Activated gamma-delta T cell (primary cell): ENCODE results near the gene SLC7A10.
"Not testable (repeated sequence)": the region's sequence is repeated elsewhere in the genome, so short reads cannot be mapped to it uniquely, and the experiment has no call there.

Source experiments
- DNase-seq: peaks from one replicate; lab custom pipeline; 2025; lab: John Stamatoyannopoulos, UW

Gene SLC7A10

DNA sequence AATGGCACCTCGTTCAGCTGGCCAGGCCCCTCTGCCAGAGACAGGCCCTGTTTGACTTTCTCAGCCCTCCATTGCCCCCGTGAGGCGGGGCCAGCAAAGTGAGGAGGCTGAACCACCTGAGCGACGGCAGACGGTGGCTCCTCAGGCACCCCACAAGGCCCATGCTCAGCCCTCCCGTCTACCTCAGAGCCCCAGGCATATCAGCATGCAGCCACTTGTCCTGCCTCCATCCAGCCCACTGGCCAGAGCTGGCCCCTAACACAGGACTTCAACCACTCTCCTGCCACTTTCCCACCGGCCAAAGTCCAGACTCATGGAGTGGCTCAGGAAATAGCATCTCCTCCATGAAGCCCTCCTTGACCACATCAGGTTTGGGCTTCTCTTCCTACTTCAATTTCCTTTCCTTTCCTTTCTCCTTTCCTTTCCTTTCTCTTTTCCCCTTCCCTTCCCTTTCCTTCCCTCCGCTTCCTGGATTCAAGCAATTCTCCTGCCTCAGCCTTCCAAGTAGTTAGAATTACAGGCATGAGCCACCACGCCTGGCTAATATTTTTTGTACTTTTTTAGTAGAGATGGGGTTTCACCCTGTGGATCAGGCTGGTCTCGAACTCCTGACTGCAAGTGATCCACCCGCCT, 9.3 kb downstream of the SLC7A10 start:
- DNase-seq, result no peak

DNA sequence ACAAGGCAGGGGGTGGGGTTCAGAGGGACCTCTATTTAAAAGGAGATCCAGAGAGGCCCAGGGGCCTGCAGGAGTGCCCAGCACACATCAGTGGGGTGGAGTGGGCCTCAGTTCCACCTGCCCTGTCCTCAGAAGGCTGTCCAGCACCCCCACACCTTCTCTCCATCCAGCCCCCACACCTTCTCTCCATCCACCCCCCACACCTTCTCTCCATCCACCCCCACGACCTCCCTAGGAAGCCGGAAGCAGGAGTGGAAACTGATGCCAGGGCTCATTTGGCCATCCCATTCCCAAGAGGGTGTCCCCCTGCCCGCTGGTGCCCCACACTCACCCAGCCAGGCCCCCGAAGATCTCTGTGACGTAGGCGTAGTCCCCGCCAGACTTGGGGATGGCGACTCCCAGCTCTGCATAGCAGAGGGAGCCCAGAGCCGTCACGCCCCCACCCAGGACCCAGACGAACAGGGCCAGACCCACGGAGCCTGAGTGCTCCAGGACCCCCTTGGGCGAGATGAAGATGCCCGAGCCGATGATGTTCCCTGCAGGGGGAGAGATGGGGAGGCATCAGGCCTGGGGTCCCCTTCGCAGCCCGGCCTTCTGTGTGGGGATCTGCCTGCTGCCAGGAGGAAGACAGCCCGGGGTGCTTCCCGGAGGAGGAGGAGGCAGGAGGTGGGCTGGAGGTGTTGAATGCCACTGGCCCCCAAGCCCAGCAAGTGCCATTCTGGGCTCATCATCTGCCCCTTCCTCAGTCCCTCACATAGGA, 10.0 kb downstream of the SLC7A10 start:
- DNase-seq, result no peak

DNA sequence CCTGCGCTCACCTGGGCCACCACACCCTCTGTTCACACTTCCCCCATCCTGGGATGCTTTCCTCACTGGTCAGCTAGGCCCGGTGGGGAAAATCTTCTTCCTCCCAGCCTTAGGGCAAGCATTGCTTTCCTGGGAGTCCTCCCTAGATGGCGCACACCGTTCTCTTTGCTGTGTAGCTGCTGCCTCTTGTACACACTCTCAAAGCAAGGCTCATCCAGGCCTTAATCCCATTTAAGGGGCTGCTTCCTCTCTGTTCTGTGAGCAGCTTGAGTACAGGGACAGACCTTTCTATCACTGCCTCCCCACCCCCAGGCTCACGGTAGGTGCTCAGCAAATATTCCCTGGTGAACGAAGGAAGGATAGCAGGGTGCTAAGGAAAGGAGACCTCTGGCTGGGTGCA, 11.1 kb downstream of the SLC7A10 start:
- no peak for DNase-seq

DNA sequence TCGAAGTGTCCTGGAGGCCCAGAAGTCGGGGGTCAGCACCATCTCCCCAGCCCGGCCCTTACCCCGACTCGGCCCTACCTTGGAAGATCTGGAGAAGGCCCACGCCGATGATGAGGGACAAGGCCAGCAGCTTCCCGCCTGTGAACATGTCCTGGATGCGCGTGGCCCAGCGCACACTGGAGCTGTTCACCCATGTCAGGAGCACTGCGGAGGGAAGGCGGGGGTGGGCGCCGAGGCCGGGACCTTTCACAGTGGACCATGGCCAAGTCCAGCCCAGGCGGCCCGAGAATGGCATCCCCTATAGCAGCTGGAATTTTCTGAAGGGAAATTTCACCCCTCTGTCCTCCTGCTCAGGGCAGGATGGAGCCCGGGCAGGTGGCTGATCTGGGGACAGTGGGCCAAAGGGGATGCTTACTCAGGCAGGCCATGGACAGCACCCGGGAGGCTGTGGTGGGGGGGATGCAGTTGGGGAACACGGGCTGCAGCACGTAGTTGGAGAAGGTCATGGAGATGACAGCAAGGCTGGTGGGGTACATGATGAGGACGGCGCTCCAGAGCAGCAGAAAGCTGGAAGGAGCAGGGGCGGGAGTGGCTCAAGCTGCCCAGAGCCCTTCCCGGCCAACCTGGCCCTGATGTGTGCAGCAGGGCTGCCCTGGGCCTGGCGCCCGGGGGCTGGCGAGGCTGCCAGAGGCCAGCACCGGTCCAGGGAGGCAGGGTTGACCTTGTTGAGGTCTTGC, 13.0 kb downstream of the SLC7A10 start:
- DNase-seq, result no peak

DNA sequence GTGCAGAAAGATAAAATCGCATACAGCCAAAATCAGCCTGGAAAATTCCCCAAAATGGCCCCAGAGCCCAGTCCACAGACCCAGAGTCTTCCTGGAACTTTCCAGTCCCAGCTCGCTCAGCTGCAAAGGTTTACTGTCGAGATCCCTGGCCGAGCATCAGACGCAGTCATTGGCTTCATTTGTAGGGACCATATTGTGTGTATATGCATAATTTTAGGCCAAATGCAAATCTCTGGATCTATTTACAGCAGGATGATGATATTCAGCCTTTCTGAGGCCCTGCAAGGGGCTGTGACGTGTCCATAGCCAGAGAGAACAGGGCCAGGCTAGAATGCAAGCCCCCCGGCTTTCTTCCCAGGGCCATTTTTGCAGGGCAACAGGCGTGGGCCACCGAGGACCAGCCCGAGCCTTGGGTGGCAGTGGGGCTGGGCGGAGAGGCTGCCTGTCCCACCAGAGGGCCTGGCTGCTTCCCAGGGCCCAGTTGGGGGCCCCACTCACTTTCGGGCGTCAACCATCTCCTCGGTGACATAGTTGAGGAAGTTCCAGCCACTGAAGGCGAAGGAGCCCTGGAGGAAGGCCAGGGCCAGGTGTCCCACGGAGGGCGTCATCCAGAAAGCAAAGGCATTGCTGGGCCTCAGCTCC, 13.7 kb downstream of the SLC7A10 start:
- DNase-seq, result no peak

DNA sequence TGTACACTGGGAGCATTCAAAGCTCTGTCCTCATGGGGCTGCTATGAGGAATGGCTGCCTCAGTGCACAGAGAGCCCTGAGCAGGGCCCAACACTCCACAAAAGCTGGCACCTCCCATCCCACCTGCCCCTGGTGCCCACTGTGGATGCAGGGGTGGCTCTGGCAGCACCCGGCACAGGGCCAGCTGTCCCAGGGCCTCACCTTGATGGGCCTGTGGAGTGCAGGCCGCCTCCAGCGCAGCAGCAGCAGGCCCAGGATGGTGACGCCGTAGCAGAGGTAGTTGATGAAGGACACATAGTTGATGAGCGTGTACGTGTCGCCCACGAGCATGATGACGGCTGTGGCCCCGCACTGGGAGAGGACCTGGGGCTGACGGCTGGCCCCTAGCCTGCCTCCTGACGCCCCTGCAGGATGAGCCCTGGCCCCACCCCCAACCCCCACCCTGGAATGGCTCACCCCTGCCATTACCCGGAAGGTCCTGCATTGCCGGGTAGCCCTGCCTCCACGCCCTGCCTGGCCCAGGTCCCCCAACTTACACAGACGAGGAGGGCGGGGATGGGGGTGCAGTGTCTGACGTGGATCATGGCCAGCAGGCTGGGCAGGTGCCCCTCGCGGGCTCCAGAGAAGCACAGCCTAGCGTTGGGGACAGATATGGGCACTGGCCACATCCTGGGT, 15.2 kb downstream of the SLC7A10 start:
- DNase-seq, result no peak

DNA sequence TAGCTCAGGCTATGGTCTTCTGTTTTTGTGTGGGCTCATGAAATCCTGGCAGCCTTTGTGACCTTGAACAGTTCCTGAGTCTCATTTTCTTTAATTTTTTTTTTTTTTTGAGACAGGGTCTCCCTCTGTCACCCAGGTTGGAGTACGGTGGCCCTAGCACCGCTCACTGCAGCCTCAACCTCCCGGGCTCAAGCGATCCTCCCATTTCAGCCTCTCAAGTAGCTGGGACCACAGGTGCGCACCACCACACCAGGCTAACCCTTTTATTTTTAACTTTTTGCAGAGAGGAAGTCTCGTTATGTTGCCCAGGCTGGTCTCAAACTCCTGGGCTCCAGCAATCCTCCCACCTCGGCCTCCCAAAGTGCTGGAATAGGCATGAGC, 15.8 kb downstream of the SLC7A10 start:
- DNase-seq, result not testable (repeated sequence)

DNA sequence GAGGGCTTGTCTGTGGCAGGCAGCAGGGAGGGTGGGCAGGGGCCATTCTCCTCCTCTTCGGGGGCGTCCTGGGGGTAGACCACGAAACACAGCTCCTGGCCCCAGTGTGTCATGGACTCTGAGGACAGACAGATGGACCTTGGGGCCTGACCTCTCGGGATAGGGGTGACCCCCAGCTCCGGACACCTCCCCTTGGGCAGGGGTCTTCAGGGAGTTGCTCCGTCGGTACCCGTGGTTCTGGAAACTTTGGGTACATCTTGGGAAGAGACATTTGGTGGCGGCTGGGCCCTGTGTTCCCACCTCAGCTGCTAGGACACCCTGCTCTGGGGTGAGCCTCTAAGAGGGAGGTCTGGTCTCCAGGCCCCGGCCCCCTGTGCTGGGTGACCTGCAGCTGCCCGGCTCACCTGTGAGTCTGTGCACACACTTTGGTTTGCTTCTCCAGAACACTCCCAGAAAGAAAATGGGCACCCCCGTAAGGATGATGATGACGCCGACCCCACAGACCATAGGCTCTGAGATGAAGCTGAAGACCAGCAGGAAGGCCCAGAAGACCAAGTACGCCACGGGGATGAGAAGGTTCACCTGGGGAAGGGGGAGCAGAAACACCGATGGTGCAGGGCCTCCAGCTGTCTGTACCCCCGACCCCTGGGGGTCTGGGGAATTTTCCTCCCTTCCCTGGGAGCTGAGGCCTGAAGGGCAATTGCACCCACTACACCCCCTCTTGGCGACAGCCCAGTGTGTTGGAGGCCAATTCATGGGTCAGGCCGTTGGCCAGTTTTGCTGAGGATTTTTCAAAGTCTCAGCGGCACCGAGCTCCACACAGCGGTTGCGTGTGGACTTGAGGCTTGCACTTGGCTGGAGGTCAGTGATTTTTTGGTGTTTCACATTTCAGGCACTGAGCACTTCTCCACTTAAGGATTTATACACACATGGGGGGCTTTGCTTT, 16.5 kb downstream of the SLC7A10 start:
- DNase-seq, result no peak

DNA sequence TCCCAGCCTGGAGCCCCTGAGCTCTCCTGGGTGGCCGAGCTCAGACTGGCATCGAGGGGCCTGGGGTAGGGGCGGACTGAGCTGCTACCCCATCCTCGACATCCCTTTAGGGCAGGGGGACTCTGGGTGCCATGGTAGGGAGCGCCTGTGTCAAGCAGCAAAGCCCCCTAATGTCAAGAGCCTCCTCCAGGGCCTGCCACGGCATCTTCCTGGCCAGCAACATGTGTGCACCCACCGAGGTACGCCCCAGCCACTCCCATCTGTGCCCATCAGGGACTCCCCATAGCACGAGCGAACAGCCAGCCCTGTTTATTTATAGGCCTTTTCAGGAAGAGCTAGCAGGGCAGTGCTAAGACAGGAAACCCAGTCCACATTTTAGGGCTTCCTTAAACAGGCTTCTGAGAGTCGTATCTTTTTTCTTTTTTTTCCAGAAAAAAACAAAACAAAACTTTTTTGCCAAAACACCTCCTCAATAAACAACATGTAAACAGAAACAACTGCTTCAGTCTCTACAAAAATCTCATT, 17.2 kb downstream of the SLC7A10 start:
- DNase-seq, result no peak

DNA sequence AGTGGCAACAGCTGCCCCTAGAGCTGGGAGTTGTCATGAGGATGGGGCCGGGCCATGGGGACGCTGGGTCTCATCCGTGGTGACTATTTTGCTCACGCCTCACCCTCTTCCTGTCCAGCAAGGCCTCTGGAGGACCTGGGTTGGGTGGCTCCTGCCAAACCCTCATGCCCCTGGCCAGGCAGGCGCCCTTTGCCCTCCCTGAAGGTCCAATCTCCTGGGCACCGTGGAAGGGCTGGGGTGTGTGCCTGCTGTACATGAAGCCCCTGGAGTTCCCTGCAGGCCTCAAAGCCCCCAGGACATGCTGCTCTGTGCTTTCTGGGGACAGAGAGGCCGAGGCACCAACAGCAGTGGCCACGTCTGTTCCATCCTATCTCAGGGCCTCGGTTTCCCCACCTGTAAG, 17.7 kb downstream of the SLC7A10 start:
- DNase-seq, result no peak

DNA sequence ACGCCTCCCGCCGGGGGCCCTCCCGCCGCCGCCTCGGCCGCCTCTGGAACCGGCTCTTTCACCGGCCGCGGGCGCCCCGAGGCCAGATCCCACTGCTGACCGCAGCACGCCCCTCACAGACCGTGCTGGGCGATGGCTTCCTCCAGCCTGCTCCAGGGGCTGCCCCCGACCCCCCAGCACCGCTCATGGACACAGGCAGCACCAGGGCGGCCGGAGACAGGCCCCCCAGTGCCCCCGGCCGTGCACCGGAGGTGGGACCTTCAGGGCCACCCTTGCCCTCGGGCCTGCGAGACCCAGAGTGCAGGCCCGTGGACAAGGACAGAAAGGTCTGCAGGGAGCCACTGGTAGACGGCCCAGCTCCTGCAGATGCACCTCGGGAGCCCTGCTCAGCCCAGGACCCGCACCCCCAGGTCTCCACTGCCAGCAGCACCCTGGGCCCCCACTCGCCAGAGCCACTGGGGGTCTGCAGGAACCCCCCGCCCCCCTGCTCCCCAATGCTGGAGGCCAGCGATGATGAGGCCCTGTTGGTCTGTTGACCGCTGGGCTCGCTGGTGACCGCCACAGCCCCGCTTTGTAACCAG, 18.5 kb downstream of the SLC7A10 start:
- DNase-seq, result no peak

DNA sequence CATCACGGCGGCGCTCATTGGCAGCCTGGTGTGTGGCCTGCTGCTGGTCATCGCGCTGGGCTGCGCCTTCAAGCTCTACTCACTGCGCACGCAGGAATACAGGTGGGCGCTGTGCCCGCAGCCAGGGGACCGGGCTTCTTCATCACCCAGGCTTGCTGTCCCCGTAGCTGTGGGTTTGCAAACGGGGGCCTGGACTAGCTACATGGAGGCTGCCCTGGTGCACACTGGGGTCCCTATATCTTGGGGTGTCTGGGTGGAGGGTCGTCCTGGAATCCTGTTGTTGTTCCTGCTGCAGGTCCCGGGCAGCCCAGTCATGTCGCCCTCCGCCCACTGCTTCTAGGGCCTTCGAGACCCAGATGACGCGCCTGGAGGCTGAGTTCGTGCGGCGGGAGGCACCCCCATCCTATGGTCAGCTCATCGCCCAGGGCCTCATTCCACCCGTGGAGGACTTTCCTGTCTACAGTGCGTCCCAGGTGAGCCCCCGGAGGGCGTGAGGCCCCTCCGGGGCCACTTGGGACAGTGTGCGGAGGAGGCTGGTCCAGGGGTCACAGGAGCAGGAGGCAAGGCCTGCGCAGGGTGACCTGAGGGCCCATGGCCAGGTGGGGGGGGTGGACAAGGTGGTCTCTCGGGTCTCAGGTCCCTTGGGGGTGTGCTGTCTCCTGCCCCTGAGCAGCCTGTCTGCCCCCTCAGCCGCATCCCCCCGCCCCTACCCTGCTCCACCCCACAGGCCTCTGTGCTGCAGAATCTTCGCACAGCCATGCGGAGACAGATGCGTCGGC, 19.2 kb downstream of the SLC7A10 start:
- DNase-seq, result no peak

DNA sequence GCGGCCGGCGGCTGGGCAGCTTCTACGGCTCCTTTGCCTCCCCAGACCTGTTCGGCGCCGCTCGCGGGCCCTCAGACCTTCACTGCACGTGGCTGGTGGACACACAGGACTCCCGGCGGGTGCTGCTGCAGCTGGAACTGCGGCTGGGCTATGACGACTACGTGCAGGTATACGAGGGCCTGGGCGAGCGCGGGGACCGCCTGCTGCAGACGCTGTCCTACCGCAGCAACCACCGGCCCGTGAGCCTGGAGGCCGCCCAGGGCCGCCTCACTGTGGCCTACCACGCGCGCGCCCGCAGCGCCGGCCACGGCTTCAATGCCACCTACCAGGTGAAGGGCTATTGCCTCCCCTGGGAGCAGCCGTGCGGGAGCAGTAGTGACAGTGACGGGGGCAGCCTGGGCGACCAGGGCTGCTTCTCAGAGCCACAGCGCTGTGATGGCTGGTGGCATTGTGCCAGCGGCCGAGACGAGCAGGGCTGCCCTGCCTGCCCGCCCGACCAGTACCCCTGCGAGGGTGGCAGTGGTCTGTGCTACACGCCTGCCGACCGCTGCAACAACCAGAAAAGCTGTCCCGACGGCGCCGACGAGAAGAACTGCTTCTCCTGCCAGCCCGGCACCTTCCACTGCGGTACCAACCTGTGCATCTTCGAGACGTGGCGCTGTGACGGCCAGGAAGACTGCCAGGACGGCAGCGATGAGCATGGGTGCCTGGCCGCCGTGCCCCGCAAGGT, 20.0 kb downstream of the SLC7A10 start:
- DNase-seq, result no peak

DNA sequence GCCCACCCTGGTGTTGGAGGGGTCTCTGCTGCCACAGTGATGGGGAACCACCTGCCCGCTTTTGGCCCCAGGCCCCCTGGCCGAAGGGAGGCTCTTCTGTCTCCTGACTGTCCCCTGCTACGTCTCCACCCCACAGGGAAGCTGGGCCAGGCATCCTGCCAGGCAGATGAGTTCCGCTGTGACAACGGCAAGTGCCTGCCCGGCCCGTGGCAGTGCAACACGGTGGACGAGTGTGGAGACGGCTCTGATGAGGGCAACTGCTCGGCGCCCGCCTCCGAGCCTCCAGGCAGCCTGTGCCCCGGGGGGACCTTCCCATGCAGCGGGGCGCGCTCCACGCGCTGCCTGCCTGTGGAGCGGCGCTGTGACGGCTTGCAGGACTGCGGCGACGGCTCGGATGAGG, 20.5 kb downstream of the SLC7A10 start:
- DNase-seq, result no peak

DNA sequence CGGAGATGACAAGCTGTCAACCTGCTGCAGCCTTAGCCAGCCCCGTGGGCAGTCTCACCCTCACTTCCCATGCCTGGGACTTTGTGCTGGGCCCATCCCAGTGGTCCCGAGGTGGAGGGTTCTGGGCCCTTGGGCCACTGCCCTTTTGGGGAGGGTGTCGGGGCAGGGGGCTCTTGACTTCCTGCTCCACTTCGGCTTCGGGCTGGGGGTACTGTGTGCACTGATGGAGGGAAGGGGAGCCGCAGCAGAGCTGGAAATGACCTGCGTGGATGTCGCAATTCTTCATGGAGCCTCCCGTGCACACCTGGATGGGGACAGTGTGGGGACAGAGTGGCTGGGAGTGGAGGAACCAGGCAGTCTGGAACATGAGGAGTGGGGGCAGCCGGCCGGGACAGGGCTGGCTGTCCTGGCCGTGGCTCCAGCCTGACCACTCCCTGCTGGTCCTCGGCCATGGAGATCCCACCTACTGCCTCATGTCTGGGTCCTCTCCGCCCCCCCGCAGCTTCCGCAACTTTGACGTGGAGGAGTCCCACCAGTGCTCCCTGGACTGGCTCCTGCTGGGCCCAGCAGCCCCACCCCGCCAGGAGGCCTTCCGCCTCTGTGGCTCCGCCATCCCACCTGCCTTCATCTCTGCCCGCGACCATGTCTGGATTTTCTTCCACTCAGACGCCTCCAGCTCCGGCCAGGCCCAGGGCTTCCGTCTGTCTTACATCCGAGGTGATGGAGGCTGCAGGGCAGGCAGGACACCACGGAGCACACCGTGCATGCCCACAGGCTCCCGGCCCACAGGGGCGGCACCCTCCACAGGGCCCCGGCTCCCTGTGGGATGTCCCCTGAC, 21.3 kb downstream of the SLC7A10 start:
- no peak for DNase-seq

DNA sequence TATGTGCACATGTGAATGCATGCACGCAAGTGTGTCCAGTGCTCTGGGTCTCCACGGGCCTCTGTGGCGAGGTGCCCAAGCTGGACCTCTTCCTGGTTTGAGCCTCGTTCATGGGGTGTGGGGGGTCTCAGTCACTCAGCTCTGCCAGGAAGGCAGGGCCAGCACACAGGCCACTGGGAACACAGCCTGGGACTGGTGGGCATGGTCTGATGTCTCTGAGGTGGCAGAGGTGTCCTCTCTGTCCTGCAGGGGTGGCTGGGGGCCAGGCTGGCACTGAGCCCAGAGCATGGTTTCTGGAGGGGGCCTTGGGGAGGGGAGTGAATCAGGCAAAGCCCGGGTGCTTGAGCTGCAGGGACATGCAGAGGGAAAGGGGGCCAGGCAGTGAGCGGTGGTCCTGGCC, 22.1 kb downstream of the SLC7A10 start:
- DNase-seq, result no peak

DNA sequence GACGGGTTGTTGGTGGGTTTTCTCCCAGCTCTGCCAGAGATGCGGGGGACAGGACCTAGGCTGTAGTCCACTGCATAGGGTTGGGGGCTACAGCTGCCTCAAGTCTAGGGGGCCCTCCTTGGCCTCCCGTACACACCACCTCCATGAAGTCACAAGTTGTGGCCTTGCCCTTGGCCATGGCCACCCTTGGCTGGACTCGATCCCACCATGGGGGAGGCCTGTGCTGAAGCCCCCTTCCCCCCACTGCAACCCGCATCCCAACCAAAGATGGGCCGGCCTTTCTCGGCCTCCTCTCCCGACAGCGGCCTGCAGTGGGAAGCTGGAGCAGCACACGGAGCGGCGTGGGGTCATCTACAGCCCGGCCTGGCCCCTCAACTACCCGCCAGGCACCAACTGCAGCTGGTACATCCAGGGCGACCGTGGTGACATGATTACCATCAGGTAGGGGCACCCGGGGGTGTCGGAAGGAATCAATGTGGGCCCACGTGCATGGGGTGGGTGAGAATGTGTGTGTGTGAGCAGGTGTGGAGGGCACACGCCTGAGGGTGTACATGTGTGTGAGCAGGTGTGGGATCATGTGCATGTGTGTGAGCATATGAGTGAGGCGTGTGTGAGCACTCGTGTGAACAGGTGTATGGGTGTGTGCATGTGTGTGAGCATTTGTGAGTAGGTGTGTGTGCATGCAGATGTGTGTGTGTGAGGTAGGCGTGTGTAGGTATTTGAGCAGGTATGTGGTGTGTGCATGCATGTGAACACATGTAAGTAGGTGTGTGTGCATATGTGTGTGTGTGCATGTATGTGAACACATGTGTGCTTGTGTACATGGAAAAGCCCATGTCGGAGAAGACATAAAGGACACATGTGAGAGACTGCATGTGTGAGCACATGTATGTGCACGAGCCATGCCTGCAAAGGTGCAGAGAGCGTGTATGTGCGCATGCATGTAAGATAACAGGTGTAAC, 22.8 kb downstream of the SLC7A10 start:
- DNase-seq, result no peak
